Measurements from ENCODE around the gene FAM200A.

The FAM200A gene

GRCh38 chr7:99562832-99563231 is 10.9 kb upstream of the FAM200A start (continued):
- TF ChIP-seq ZNF488 (tag by site-specific recombination; IDR thresholded peaks at IDR 0.05) = no peak
- TF ChIP-seq ZNF280D (tag by site-specific recombination; IDR thresholded peaks at IDR 0.05) = no peak
- TF ChIP-seq ZNF654 (tag by site-specific recombination; IDR thresholded peaks at IDR 0.05; ENCODE audit: low read depth) = no peak
- no peak for TF ChIP-seq ZNF362 (tag by site-specific recombination; IDR thresholded peaks at IDR 0.05)
- TF ChIP-seq BCL6B (tag by site-specific recombination; IDR thresholded peaks at IDR 0.05) = no peak
- TF ChIP-seq ZNF777 (tag by site-specific recombination; IDR thresholded peaks at IDR 0.05; ENCODE audit: borderline replicate concordance) = no peak
- TF ChIP-seq ZNF48 (tag by site-specific recombination; IDR thresholded peaks at IDR 0.05) = no peak
- TF ChIP-seq ZNF169 (tag by site-specific recombination; IDR thresholded peaks at IDR 0.05) = no peak
- no peak for TF ChIP-seq ZNF501 (tag by site-specific recombination; IDR thresholded peaks at IDR 0.05)
- TF ChIP-seq ZNF621 (tag by site-specific recombination; IDR thresholded peaks at IDR 0.05) = no peak
- no peak for TF ChIP-seq ZNF792 (tag by site-specific recombination; IDR thresholded peaks at IDR 0.05)
- no peak for TF ChIP-seq ZNF341 (tag by site-specific recombination; IDR thresholded peaks at IDR 0.05; ENCODE audit: low read depth)
- no peak for TF ChIP-seq ZNF138 (tag by site-specific recombination; IDR thresholded peaks at IDR 0.05; ENCODE audit: borderline replicate concordance)
- peak; percentile 89 for TF ChIP-seq ZNF2 (tag by site-specific recombination; IDR thresholded peaks at IDR 0.05)
- no peak for TF ChIP-seq ZNF26 (tag by site-specific recombination; IDR thresholded peaks at IDR 0.05)
- TF ChIP-seq ZNF645 (tag by site-specific recombination; IDR thresholded peaks at IDR 0.05) = no peak
- no peak for TF ChIP-seq ZNF549 (tag by site-specific recombination; IDR thresholded peaks at IDR 0.05)
- no peak for TF ChIP-seq ZNF791 (tag by site-specific recombination; IDR thresholded peaks at IDR 0.05)
- peak; percentile 97 for TF ChIP-seq GLIS1 (tag by site-specific recombination; IDR thresholded peaks at IDR 0.05)
- peak; percentile 68 for TF ChIP-seq ZNF335 (tag by site-specific recombination; conservative IDR thresholded peaks at IDR 0.05)
- peak; percentile 59; the same call in 1 of the 2 replicates for TF ChIP-seq ZBTB17 (tag by site-specific recombination; IDR thresholded peaks at IDR 0.05)
- peak; percentile 89; the same call in 1 of the 2 replicates for TF ChIP-seq HIC1 (tag by site-specific recombination; IDR thresholded peaks at IDR 0.05)
- TF ChIP-seq ZNF768 (tag by site-specific recombination; IDR thresholded peaks at IDR 0.05) = no peak
- peak; percentile 78 for TF ChIP-seq GLIS2 (tag by site-specific recombination; IDR thresholded peaks at IDR 0.05)
- TF ChIP-seq ZNF707 (tag by site-specific recombination; IDR thresholded peaks at IDR 0.05) = no peak
- no peak for TF ChIP-seq ZBTB44 (tag by site-specific recombination; IDR thresholded peaks at IDR 0.05)
- peak; percentile 98 for TF ChIP-seq ZNF660 (tag by site-specific recombination; IDR thresholded peaks at IDR 0.05)
- TF ChIP-seq KLF10 (tag by site-specific recombination; IDR thresholded peaks at IDR 0.05) = peak; percentile 71; the same call in 1 of the 2 replicates
- TF ChIP-seq PRDM1 (tag by site-specific recombination; IDR thresholded peaks at IDR 0.05) = 0 out of 2 replicates have a peak, but pooled peaks have one; percentile 27
